Activated CD4-positive, CD25-positive, alpha-beta regulatory T cell treated with anti-CD3 and anti-CD28 coated beads, Interleukin-2, amount 50 U/mL, for 24 hours (primary cell): ENCODE measurements around the gene NACC1.

Experiments used
- ATAC-seq, 2 donors: fragments of 150-1000 bp; cut with Tn5 transposase; one replicate each; pipeline ENCODE4 v1.10.0; 2021; ENCODE audit warnings: mild to moderate bottlenecking in 1 of 2, moderate library complexity in 1 of 2

Gene NACC1

GRCh38 chr19:13100841-13101589 is 17.0 kb upstream of the NACC1 start:
- ATAC-seq = no peak

- no peak for ATAC-seq
Observed at GRCh38 chr19:13101590-13102415, 16.3 kb upstream of the NACC1 start.

GRCh38 chr19:13102416-13102665 is 15.7 kb upstream of the NACC1 start:
- no peak for ATAC-seq

GRCh38 chr19:13102666-13103580 is 15.1 kb upstream of the NACC1 start, which contains the start of gene LYL1:
Gene LYL1, minus strand, starts transcription at chr19:13102858. Its CDS starts 1,687 bp downstream, at chr19:13101171.
- peak; percentile 14 to 22 for ATAC-seq

- ATAC-seq = no peak
Observed at GRCh38 chr19:13103581-13104359, 14.3 kb upstream of the NACC1 start.

- peak; percentile 33 to 41 for ATAC-seq
Observed at GRCh38 chr19:13104360-13104847, 13.7 kb upstream of the NACC1 start.

- ATAC-seq = peak; percentile 5 to 19
Observed at GRCh38 chr19:13104848-13105711, 13.0 kb upstream of the NACC1 start.

GRCh38 chr19:13109361-13110098 is 8.5 kb upstream of the NACC1 start:
- ATAC-seq = no peak

GRCh38 chr19:13110099-13110610 is 7.9 kb upstream of the NACC1 start:
- no peak for ATAC-seq

- no peak for ATAC-seq
Observed at GRCh38 chr19:13112555-13112954, 5.5 kb upstream of the NACC1 start.

GRCh38 chr19:13115936-13116281 is 2.2 kb upstream of the NACC1 start:
- ATAC-seq = no peak

GRCh38 chr19:13116282-13117175 is 1.5 kb upstream of the NACC1 start, which contains the start of gene TRMT1:
Gene TRMT1, minus strand, starts transcription at chr19:13116740. Its CDS starts 341 bp downstream, at chr19:13116399.
- peak; percentile 52 to 59 for ATAC-seq

GRCh38 chr19:13117176-13117771 is 790 bp upstream of the NACC1 start:
- peak in 1 of 2 donors; percentile 2 for ATAC-seq

- peak; percentile 0 to 2 for ATAC-seq
Observed at GRCh38 chr19:13118424-13119193, 545 bp downstream of the NACC1 start.

- no peak for ATAC-seq
Observed at GRCh38 chr19:13119627-13120026, 1.6 kb downstream of the NACC1 start.

GRCh38 chr19:13120031-13120430 is 2.0 kb downstream of the NACC1 start:
- no peak for ATAC-seq

GRCh38 chr19:13120817-13121216 is 2.8 kb downstream of the NACC1 start:
- no peak for ATAC-seq
